CD4-positive, alpha-beta T cell (primary cell): ENCODE results near the gene INPP5F. TPM values are rescaled to one million over a fixed set of nuclear protein-coding genes. Genes with fewer than 3 reads are reported as not detected.

Source experiments
- ATAC-seq: fragments of 200-7000 bp; cut with Tn5 transposase; one replicate; pipeline ENCODE4 v1.10.0; 2022; ENCODE audit warnings: mild to moderate bottlenecking; ENCODE audit not compliant: poor library complexity
- CTCF ChIA-PET: fragments of 350-600 bp; sonication (Branson Sonifier 250); formaldehyde crosslinking; loops from one replicate; lab custom pipeline; 2021; ENCODE audit warnings: antibody characterized with exemption, inconsistent platforms; lab: Charles Lee
- POLR2A ChIA-PET: fragments of 350-600 bp; sonication (Branson Sonifier 250); formaldehyde crosslinking; loops from one replicate; lab custom pipeline; 2021; ENCODE audit warnings: antibody characterized with exemption, inconsistent platforms; lab: Charles Lee
- DNase-seq, 14 experiments: peaks; one replicate each; pipeline ENCODE4 v3.0.0-alpha.2; 2013 to 2020; ENCODE audit warnings: mixed read lengths in 2 of 14
- H3K27ac ChIP-seq, 2 donors: one replicate each; pipeline versions ENCODE4 v1.5.1 to v1.7.0; 2013; ENCODE audit warnings: low read length in 2 of 2, low read depth in 1 of 2, mild to moderate bottlenecking in 1 of 2
- H3K27me3 ChIP-seq, 2 experiments: 1 replicate in 1 of 2; 2 replicates in 1 of 2; pipeline versions ENCODE4 v1.6.1 to v1.7.0; 2013; ENCODE audit warnings: low read length in 2 of 2, control low read depth in 1 of 2, mild to moderate bottlenecking in 1 of 2, moderate library complexity in 1 of 2; ENCODE audit not compliant: insufficient read depth in 2 of 2, control insufficient read depth in 1 of 2
- H3K36me3 ChIP-seq: one replicate; pipeline ENCODE4 v1.6.1; 2013; ENCODE audit warnings: low read length, control low read depth; ENCODE audit not compliant: insufficient read depth
- H3K4me1 ChIP-seq: one replicate; pipeline ENCODE4 v1.6.1; 2013; ENCODE audit warnings: low read length, control low read depth; ENCODE audit not compliant: insufficient read depth
- H3K4me3 ChIP-seq: one replicate; pipeline ENCODE4 v1.5.1; 2013; ENCODE audit warnings: mild to moderate bottlenecking, low read length, moderate library complexity
- H3K9me3 ChIP-seq, 2 experiments: 1 replicate in 1 of 2; 2 replicates in 1 of 2; pipeline versions ENCODE4 v1.6.1 to v1.7.0; 2013; ENCODE audit warnings: low read length in 2 of 2, mild to moderate bottlenecking in 2 of 2, control low read depth in 1 of 2, moderate library complexity in 1 of 2; ENCODE audit not compliant: control insufficient read depth in 1 of 2, insufficient read depth in 1 of 2
- H3K27ac Mint-ChIP-seq: one replicate; pipeline ENCODE4 v1.8.0; 2020; ENCODE audit warnings: mixed read lengths
- H3K27me3 Mint-ChIP-seq: one replicate; pipeline ENCODE4 v1.8.0; 2021; ENCODE audit warnings: mixed read lengths
- H3K36me3 Mint-ChIP-seq: one replicate; pipeline ENCODE4 v1.8.0; 2021; ENCODE audit warnings: low read depth, mixed read lengths
- H3K4me1 Mint-ChIP-seq: one replicate; pipeline ENCODE4 v1.8.0; 2021; ENCODE audit warnings: low read depth, mixed read lengths
- H3K4me3 Mint-ChIP-seq: one replicate; pipeline ENCODE4 v1.8.0; 2020; ENCODE audit warnings: mild to moderate bottlenecking, mixed read lengths
- H3K9me3 Mint-ChIP-seq: one replicate; pipeline ENCODE4 v1.8.0; 2020; ENCODE audit warnings: mixed read lengths
- intact Hi-C, 2 experiments: fragments of 100-400 bp; cut with DNase I in 1 of 2; cut with micrococcal nuclease in 1 of 2; formaldehyde crosslinking; loops; one replicate each; pipeline versions ENCODE4 v1.15.1 to v1.9.0; 2023 to 2025; cut with DNase I, micrococcal nuclease
- total RNA-seq, 174 experiments: library from RNA in 2 of 174; stranded (reverse) in 2 of 174; gene quantifications; one replicate each; pipeline ENCODE4 v1.2.3 and lab custom pipeline; 2021 to 2026
- TF ChIP-seq, protein P1 (sequence below): fragments of 200-600 bp; IDR thresholded peaks from one replicate; pipeline ENCODE4 v1.8.0; 2022; ENCODE audit warnings: antibody characterized with exemption, mild to moderate bottlenecking

The INPP5F gene
- total RNA-seq, 2 experiments from 2014 or later = 6.2 to 6.4 TPM

DNA sequence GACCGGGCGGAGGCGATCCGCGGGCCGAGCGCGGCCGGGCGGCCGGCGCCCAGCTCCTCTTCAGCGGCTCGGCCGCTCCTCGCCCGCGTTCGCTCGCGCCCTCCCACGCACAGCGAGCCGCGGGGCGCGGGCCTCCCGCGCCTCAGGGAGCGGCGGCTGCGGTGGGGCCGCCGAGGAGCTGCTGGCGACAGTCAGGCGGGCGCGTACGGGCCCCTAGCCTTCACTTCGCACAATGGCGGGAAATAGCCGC is 146.7 kb downstream of the INPP5F start, which contains the start of gene MCMBP:
TSS of gene MCMBP (minus strand) at position 234 of the 250 bp plus-strand sequence. CDS start 259 bp downstream, outside the sequence.
- POLR2A ChIA-PET = interaction anchor here (0.6 to 3.5 kb wide), 27 partner anchors 8 to 1118 kb away, joined by 3 to 82 read pairs (median 5); partner anchors contain the start of genes BAG3, CACUL1, DENND10 and GRK5
- Mint-ChIP-seq H3K4me3 (peak within 1 kb of the TSS; percentile 94), H3K27ac (peak within 1 kb of the TSS; percentile 94), H3K27me3 (no peaks in the 10 kb centered on the region), H3K36me3 (peaks cover 5% of the 10 kb centered on the region), H3K4me1 (peaks cover 40% of the 10 kb centered on the region), H3K9me3 (no peaks in the 10 kb centered on the region)
- no peak for ATAC-seq
- no peaks in the 10 kb centered on the region for H3K27me3 ChIP-seq
- CTCF ChIA-PET = interaction anchor here (1.2 to 2.5 kb wide), 5 partner anchors 13 to 186 kb away, joined by 5 to 18 read pairs (median 5); partner anchors contain the start of gene SEC23IP
- intact Hi-C loops = loop anchor here in 1 of 2 experiments (1.0 to 5.0 kb wide), 6 partner anchors 146 to 1825 kb away; partner anchors contain the start of genes INPP5F, RAB11FIP2, SFXN4 and TIAL1
- TF ChIP-seq, protein P1, sequence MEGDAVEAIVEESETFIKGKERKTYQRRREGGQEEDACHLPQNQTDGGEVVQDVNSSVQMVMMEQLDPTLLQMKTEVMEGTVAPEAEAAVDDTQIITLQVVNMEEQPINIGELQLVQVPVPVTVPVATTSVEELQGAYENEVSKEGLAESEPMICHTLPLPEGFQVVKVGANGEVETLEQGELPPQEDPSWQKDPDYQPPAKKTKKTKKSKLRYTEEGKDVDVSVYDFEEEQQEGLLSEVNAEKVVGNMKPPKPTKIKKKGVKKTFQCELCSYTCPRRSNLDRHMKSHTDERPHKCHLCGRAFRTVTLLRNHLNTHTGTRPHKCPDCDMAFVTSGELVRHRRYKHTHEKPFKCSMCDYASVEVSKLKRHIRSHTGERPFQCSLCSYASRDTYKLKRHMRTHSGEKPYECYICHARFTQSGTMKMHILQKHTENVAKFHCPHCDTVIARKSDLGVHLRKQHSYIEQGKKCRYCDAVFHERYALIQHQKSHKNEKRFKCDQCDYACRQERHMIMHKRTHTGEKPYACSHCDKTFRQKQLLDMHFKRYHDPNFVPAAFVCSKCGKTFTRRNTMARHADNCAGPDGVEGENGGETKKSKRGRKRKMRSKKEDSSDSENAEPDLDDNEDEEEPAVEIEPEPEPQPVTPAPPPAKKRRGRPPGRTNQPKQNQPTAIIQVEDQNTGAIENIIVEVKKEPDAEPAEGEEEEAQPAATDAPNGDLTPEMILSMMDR = no peak
- peak within 1 kb of the TSS; percentile 78 to 87 for H3K27ac ChIP-seq
- H3K36me3 ChIP-seq = no peaks in the 10 kb centered on the region
- peaks cover 40% of the 10 kb centered on the region for H3K4me1 ChIP-seq
- H3K9me3 ChIP-seq = no peaks in the 10 kb centered on the region
- peak within 1 kb of the TSS; percentile 80 for H3K4me3 ChIP-seq
- no peak for DNase-seq

DNA sequence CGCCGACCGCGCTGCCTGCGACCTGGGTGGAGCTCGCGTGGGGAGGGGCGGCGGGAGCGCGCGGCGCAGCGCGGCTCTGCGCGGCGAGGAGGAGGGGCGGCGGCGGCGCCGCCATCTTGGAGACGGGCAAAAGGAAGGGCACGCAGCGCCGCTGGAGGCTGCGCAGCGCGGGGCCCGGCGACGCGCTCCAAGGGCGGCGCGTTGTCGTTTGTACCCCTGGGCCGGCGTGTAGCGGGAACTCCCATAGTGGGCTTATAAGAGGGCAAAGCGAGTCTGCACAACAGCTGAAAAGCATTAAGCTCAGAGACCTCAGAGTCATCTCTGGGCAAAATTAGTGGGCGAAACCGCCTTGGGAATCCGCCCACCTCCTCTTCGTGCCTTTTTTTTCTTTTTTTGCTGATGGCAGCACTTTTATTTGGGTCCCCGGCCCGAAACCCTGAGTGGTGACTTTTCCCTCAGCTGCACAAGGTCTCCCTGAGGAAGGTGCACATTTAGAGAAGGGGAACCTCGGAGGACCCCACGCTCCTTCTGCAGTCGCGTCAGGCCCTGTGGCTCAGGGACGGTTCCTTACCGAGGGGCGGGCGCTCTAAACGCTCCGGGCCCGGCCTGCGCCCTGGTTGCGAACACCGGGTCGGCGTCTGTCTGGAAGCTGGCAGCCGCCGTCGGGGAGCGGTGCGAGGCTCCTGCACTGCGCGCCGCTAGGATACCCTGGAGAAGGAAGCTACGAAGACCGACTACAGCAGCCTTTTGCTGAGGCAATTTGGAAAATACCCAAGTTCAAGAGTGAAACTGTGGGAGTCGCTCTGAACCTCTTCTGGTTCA is 147.2 kb downstream of the INPP5F start:
- no peaks in the 10 kb centered on the region for H3K9me3 Mint-ChIP-seq

DNA sequence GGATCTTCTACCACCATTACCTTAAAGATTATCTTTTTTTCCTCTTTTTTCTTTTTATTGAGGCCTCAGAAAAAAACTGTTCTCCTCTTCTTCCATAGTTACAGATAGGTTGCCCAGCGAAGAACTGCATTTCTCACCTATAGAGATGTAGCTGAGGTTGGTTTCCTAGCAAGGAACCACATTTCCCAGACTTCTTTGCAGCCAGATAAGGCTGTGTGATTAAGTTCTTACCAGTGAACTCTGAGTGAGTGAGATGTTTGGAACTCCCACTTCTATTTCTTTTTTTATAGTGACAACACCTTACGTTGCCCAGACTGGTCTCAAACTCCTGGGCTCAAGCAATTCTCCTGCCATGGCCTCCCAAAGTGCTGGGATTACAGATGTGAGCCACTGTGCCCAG is 152.7 kb downstream of the INPP5F start:
- Histone ChIP-seq H3K4me3 (no peak overlapping the region), H3K36me3 (no peaks in the 10 kb centered on the region), H3K9me3 (no peaks in the 10 kb centered on the region), H3K4me1 (peaks cover 4% of the 10 kb centered on the region), H3K27me3 (no peaks in the 10 kb centered on the region), H3K27ac (no peak overlapping the region)
- intact Hi-C loops = no loop called here
- no peak for DNase-seq
- Mint-ChIP-seq H3K4me1 (no peaks in the 10 kb centered on the region), H3K27me3 (no peaks in the 10 kb centered on the region), H3K4me3 (no peak overlapping the region), H3K27ac (no peak overlapping the region), H3K36me3 (no peaks in the 10 kb centered on the region), H3K9me3 (no peaks in the 10 kb centered on the region)
- ChIA-PET POLR2A (no interaction called here), CTCF (no interaction called here)
- no peak for ATAC-seq
- TF ChIP-seq, protein P1 = no peak

More for the DNA sequence above, 147.2 kb downstream of the INPP5F start:
- intact Hi-C loops = loop anchor here (1.0 to 5.0 kb wide), 7 partner anchors 19 to 1826 kb away; partner anchors contain the start of genes SEC23IP (in 2 of the 2), INPP5F (in 1 of the 2), RAB11FIP2 (in 1 of the 2) and SFXN4 (in 1 of the 2)
- H3K27ac Mint-ChIP-seq = peak overlapping the region; percentile 94
- no peaks in the 10 kb centered on the region for H3K36me3 ChIP-seq
- H3K4me3 ChIP-seq = peak overlapping the region; percentile 80
- H3K36me3 Mint-ChIP-seq = peaks cover 5% of the 10 kb centered on the region
- H3K4me1 Mint-ChIP-seq = peaks cover 35% of the 10 kb centered on the region
- ChIA-PET CTCF (interaction anchor here (0.5 to 2.5 kb wide), 7 partner anchors 14 to 264 kb away, joined by 3 to 18 read pairs (median 5); partner anchors contain the start of gene SEC23IP), POLR2A (interaction anchor here (0.6 to 3.5 kb wide), 27 partner anchors 9 to 1118 kb away, joined by 3 to 82 read pairs (median 5); partner anchors contain the start of genes BAG3, CACUL1, DENND10 and GRK5)
- TF ChIP-seq, protein P1 = no peak
- H3K9me3 ChIP-seq = no peaks in the 10 kb centered on the region
- H3K27ac ChIP-seq = peak overlapping the region; percentile 78 to 87
- H3K27me3 Mint-ChIP-seq = no peaks in the 10 kb centered on the region
- H3K4me1 ChIP-seq = peaks cover 37% of the 10 kb centered on the region
- H3K27me3 ChIP-seq = no peaks in the 10 kb centered on the region
- ATAC-seq = peak; percentile 90
- H3K4me3 Mint-ChIP-seq = peak overlapping the region; percentile 93
- DNase-seq = peak; percentile 78 to 96 (median 86)

Other genes starting within 250 kb of the INPP5F start
- 100 to 1,000 TPM; 132 to 134 TPM for gene RGS10, start 183.3 kb upstream of the INPP5F start, total RNA-seq
- 100 to 1,000 TPM; 159 to 174 TPM for gene TIAL1, start 129.1 kb upstream of the INPP5F start, total RNA-seq
- gene BAG3, start 74.7 kb upstream of the INPP5F start, total RNA-seq = 10 to 100 TPM; 65.1 to 65.8 TPM
- 10 to 100 TPM; 14.5 to 14.6 TPM for gene MCMBP, start 146.8 kb downstream of the INPP5F start, total RNA-seq
- gene SEC23IP, start 166.7 kb downstream of the INPP5F start, total RNA-seq = 10 to 100 TPM; 18.1 to 21.1 TPM